Measurements from ENCODE around the gene DOK3.
"Not testable (repeated sequence)": the region's sequence is repeated elsewhere in the genome, so short reads cannot be mapped to it uniquely, and the experiment has no call there.

DOK3 gene

DNA sequence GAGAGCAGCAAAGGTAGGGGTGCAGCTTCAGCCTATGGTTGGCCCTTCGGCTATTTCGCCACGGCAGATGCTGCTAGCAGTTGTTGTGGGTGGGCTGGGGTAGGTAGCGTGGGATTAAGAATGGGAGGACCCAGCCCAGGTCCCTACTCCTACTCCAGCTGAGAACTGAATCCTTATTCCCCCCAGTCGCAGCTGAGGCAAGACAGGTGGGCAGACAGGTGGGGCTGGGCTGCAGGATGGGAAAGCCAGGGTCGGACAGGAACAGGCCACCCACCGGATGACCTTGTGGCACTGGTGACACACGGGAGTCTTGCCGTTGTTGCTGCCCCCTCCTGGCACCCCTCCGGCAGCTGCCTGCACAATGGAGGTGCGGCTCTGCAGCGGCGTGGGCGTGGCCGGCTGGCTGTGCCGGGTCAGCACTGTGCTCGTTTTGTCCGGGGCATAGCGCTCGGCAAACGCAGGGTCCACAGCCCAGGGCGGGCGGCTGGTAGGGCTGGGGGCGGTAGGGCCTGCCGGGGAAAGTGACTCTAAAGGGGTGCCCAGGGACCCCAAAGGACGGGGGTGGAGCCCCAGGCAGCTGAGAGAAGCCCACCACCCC is 20.4 kb downstream of the DOK3 start:
- DNase-seq (ENCODE audit: low read depth, low spot score): no peak
- H3K4me3 ChIP-seq (ENCODE audit: low read length): no peak overlapping the region

DNA sequence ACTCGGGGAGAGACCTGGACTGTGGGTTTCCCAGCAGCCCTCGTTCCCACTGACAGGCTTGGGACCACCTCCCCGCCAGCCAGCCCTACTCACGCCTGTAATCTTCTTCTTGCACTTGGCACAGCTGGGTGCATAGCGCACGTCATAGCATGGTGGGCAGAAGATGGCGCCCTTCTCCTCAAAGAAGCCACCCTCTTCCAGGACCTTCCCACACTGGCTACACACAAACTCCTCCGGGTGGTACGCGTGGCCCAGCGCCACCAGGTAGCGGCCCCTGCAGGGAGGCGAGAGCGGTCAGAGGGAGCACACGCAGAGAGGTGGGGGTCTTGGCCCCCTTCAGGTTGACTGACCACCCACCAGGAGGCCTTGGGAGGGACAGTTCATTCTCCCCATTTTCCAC is 21.7 kb downstream of the DOK3 start:
- H3K4me3 ChIP-seq (ENCODE audit: low read length): no peak overlapping the region
- no peak for DNase-seq (ENCODE audit: low read depth, low spot score)

DNA sequence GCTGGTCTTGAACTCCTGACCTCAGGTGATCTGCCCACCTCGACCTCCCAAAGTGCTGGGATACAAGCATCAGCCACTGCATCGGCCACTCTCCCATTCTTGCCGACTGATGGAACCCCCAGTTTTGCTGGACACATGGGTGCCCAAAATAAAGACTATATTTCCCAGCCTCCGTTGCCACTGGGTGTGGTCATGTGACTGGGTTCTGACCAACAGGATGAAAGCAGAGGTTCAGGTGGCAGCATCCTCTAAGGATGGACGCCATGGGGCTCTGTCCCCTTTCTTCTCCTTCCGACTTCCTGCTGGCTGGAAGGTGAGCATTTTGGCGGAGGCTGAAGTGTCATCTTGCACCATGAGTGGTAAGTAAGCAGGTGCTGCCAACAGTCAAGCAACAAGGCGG is 22.5 kb downstream of the DOK3 start:
- DNase-seq (ENCODE audit: low read depth, low spot score): no peak
- no peak overlapping the region for H3K4me3 ChIP-seq (ENCODE audit: low read length)

- DNase-seq (ENCODE audit: low read depth, low spot score): no peak
- no peak overlapping the region for H3K4me3 ChIP-seq (ENCODE audit: low read length)
These were observed 23.4 kb downstream of the DOK3 start for GRCh38 chr5:177486256-177486655.

DNA sequence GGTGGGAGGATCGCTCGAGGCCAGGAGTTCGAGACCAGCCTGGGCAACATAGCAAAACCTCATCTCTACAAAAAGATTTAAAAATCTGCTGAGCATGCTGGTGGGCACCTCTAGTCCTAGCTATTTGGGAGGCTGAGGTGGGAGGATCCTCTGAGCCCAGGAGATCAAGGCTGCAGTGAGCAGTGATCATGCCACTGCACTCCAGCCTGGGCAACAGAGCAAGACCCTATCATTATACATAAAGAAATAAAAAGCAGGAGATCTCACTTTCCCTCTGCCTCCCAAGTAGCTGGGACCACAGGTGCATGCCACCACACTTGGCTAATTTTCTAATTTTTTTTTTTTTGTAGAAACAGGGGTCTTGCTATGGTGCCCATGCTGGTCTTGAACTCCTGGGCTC is 23.9 kb downstream of the DOK3 start:
- H3K4me3 ChIP-seq (ENCODE audit: low read length); DNase-seq (ENCODE audit: low read depth, low spot score): not testable (repeated sequence)

DNA sequence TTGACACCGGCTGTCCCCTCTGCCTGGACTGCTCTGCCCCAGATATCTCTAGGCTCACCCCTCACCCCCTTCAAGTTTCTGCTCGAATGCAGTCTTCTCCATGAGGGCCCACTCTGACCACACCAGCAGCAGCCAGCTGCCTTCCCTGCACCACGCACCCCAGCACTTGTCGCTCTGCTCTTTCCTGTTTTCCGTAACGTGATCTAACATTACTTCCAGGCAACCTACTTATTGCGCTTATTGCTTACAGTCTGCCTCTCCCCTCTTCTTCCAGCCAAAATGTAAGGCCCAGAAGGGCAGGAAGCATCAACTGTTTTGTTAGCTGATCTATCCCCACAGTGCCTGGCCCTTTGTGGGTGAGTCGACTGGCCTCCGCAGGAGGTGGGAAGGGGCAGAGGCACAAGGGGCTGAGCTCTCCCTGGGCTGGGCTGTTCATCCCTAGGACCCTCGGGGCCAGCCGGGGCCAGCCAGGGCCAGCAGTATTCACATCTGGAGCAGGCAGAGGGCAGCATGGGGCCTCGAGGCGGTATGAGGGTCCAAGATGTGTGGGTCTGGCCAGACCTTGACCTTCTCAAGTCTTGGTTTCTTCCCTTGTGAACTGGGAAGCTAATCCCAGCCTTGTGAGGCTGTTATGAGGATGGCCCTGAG is 24.6 kb downstream of the DOK3 start:
- no peak for DNase-seq (ENCODE audit: low read depth, low spot score)
- no peak overlapping the region for H3K4me3 ChIP-seq (ENCODE audit: low read length)

DNA sequence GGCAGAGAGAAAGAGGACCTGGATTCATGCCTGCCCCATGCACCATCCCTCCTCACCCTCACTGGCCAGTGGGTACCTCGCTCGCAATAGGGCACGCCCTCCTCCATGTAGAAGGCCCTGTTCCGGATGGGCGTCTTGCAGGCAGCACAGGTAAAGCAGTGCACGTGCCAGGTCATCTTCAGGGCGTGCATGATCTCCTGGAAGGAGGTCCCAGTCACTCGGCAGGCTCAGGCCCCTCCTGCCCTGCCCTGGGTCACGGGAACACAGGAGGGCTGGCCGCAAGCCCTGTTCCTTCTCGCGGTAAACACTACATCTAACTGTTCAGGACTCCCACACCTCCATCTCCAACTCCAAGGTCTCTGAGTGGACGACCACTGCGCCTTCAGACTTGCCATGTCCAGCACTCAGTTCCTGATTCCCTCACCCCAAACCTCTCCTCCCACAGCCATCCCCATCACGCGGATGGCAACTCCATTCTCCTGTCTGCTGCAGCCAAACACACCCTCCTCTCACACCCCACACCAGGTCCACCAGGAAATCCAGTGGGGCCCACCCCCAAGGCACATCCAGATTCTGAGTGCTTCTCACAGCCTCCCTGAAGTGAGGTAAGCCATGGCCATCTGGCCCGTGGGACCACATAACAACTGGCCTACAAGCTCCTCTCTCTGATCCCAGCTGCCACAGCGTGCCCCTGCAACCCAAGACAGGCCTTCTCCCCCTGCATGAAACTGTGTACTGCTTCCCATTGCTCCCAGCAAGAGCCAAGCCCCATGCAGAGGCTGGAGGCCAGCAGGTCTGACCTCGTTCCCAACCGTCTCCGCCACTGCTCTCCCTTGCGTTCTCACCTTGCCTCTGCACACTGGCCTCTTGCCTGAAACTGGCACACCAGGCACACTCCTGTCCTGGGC is 25.4 kb downstream of the DOK3 start:
- DNase-seq (ENCODE audit: low read depth, low spot score): no peak
- no peak overlapping the region for H3K4me3 ChIP-seq (ENCODE audit: low read length)

DNA sequence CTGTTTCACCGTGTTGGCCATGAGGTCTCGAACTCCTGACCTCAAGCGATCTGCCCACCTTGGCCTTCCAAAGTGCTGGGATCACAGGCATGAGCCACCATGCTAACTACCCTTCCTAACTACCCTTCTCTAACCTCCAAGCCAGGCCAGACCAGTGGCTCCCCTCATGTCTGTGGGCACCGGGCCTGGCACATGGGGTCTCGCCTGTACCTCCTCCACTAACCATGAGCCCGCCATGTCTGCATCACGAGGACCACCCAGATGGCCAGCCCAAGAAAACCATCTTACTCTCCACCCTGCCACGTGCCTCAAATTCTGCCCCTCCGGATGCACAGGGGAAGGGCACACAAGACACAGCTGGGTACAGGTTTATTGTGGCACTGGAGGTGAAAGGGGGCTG is 26.6 kb downstream of the DOK3 start:
- DNase-seq (ENCODE audit: low read depth, low spot score): no peak
- H3K4me3 ChIP-seq (ENCODE audit: low read length): no peak overlapping the region

DNA sequence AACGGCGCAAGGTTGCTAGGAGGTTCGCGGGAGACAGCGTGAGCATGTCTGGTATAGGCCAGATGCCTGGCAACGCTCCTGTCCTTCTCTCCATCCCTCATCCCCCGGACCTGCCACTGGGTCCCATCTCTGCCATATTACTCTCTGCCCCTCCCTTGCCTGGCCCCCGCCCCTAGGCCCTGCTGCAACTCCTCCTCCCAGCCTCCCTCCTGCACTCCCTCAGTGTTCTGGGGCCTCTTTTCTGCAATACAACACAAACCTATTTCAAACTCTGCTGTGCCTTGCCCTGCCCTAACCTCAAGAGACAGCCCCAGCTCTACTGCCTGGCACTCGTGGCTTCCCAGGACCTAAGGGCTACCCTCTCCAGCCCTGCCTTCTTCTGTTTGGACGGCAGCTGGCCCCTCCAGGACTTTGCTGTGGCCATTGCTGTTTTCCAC is 27.2 kb downstream of the DOK3 start:
- no peak for DNase-seq (ENCODE audit: low read depth, low spot score)
- no peak overlapping the region for H3K4me3 ChIP-seq (ENCODE audit: low read length)

DNA sequence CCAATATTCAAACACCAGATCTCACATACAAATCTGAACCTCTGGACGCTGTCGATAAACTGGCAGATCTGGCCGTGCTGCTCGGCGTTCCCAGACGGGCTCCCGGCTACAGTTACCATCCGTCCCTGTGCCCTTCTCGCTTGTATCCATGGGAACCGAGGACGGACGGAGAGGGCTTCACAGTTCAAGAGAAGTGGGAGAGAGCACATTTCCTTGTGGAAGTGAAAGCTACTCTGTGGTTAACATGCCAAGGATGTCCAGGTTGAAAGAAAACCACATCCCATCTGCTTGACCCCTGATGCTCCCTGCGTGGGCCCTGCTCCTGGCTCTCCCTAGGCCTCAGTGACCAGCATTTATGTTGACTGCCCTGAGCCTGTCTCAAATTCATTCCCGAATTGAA is 29.9 kb downstream of the DOK3 start:
- H3K4me3 ChIP-seq (ENCODE audit: low read length): no peak overlapping the region
- DNase-seq (ENCODE audit: low read depth, low spot score): no peak

DNA sequence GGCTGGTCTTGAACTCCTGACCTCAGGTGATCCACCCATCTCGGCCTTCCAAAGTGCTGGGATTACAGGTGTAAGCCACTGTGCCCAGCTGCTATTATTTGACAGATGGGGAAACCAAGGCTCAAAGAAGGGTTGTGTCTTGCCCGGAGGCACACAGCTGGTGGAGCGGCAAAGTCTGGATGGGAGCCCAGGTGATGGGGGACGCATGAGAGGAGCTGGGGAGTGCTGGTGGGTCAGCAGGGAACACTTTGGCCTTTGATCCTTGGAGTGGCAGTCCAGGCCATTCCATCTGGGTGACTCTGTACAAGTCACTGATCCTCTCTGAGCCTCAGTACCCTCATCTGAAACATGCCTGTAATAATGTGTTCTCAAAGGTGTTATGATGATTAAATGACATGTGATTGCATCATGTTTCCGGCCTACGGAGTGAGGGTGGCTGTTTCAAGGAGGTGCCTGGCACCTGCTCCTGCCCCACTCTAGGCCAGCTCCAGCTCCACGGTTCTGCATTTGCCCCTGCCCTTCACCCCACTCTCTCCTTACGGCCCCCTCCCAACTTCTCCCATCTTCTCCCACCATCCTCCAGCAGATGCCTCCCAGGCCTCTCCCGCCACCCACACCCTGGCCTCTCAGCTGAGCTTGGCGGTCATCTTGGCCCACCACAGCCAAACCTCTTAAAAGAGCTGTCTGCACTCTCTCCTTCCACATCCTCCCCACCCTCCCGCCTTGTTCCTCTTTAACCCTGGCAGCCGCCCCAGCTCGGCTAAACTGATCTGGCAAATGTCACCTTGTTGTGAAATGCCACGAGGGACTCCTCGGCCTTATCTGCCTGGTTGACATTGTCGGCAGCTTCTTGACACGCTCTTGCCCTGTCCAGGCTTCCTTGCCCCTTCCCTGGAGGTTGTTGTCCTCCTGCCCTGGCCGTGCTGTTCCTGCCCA is 30.6 kb downstream of the DOK3 start:
- peak; percentile 42 for DNase-seq (ENCODE audit: low read depth, low spot score)
- H3K4me3 ChIP-seq (ENCODE audit: low read length): no peak overlapping the region

GRCh38 chr5:177477701-177478477 is 31.7 kb downstream of the DOK3 start:
- no peak overlapping the region for H3K4me3 ChIP-seq (ENCODE audit: low read length)
- DNase-seq (ENCODE audit: low read depth, low spot score): no peak

GRCh38 chr5:177476531-177477233 is 32.9 kb downstream of the DOK3 start:
- no peak overlapping the region for H3K4me3 ChIP-seq (ENCODE audit: low read length)
- DNase-seq (ENCODE audit: low read depth, low spot score): no peak

GRCh38 chr5:177475563-177476427 is 33.8 kb downstream of the DOK3 start:
- no peak for DNase-seq (ENCODE audit: low read depth, low spot score)
- no peak overlapping the region for H3K4me3 ChIP-seq (ENCODE audit: low read length)

- no peak overlapping the region for H3K4me3 ChIP-seq (ENCODE audit: low read length)
- no peak for DNase-seq (ENCODE audit: low read depth, low spot score)
These were observed 34.6 kb downstream of the DOK3 start for GRCh38 chr5:177474846-177475562.

DNA sequence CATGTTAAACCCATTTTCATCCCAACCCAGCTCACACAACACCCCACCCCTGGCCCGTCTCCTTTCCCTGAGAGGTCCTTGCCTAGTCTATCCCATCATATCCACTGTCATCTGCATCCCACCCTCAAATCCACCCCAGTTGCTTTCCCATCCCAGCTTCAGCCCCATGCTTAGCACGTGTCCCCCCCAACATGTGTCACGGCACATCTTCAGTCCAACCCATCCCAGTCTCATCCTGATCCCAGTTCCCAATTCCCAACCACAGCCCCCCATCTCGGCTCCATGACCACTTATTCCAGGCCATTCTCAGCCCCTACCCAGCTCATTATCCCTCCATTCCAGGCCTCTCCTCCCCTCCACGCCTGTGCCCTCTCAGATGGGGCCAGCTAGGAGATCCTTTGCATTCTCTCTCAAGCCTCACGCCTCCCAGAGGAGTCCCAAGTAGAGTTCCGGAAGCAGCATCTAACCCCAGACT is 35.6 kb downstream of the DOK3 start:
- no peak for DNase-seq (ENCODE audit: low read depth, low spot score)
- H3K4me3 ChIP-seq (ENCODE audit: low read length): peak overlapping the region; percentile 32

Data from Jurkat, Clone E6-1 (cell line).